Gastroesophageal sphincter (tissue), 4 donors: ENCODE measurements around the gene FAM163A. TPM values are rescaled to one million over a fixed set of nuclear protein-coding genes. Genes with fewer than 3 reads are reported as not detected.

Source experiments
- ATAC-seq: fragments of 150-250 bp; one replicate; pipeline ENCODE4 v1.9.1; 2016; ENCODE audit warnings: mild to moderate bottlenecking, moderate library complexity
- H3K27ac ChIP-seq, 4 donors: fragments of 200-600 bp; sonication (generic) in 3 of 4; 1 replicate in 3 of 4; 2 replicates in 1 of 4; pipeline ENCODE4 v1.5.1; 2016 to 2019
- H3K27me3 ChIP-seq: fragments of 200-600 bp; sonication (generic); one replicate; pipeline ENCODE4 v1.5.1; 2019
- H3K36me3 ChIP-seq, 2 donors: fragments of 200-600 bp; sonication (generic); one replicate each; pipeline ENCODE4 v1.5.1; 2019; ENCODE audit warnings: control low read depth in 1 of 2
- H3K4me1 ChIP-seq, 3 donors: fragments of 200-600 bp; sonication (generic); 1 replicate in 2 of 3; 2 replicates in 1 of 3; pipeline ENCODE4 v1.5.1; 2016 to 2019; ENCODE audit warnings: control low read depth in 2 of 3
- H3K4me3 ChIP-seq, 2 donors: fragments of 200-600 bp; sonication (generic); one replicate each; pipeline ENCODE4 v1.5.1; 2019; ENCODE audit warnings: mild to moderate bottlenecking in 1 of 2, moderate library complexity in 1 of 2
- H3K9me3 ChIP-seq, 3 donors: fragments of 200-600 bp; sonication (generic); one replicate each; pipeline ENCODE4 v1.5.1; 2017 to 2019; ENCODE audit warnings: control low read depth in 2 of 3
- EP300 ChIP-seq: sonication (generic); formaldehyde crosslinking; IDR thresholded peaks from one replicate; pipeline ENCODE4 v1.6.1; 2017; ENCODE audit warnings: antibody characterized with exemption, mild to moderate bottlenecking
- POLR2A ChIP-seq, 2 donors: fragments of 450-650 bp; IDR thresholded peaks; one replicate each; pipeline ENCODE4 v1.6.1; 2017; ENCODE audit warnings: antibody characterized with exemption in 2 of 2, mild to moderate bottlenecking in 2 of 2, moderate library complexity in 1 of 2
- POLR2AphosphoS5 ChIP-seq: sonication (generic); formaldehyde crosslinking; IDR thresholded peaks from one replicate; pipeline ENCODE4 v1.6.1; 2017; ENCODE audit warnings: antibody characterized with exemption
- WGBS, 2 donors: methylation state at CpG; one replicate each; pipeline ENCODE4 v1.1.5; 2018; ENCODE audit warnings: low coverage in 1 of 2; 5-methylcytosine and 5-hydroxymethylcytosine counted together
- total RNA-seq, 4 donors: library from RNA; depleted of rRNA; stranded (reverse); fragments of >200 nt; gene quantifications; one replicate each; pipeline ENCODE4 v1.1.0, GENCODE V29; 2016
- TF ChIP-seq, protein P1 (sequence below), 4 experiments: fragments of 200-600 bp in 2 of 4; fragments of 450-650 bp in 2 of 4; sonication (generic) in 1 of 4; IDR thresholded peaks; one replicate each; pipeline ENCODE4 v1.5.1; 2017 to 2019; ENCODE audit warnings: antibody characterized with exemption in 4 of 4, mild to moderate bottlenecking in 2 of 4, moderate library complexity in 2 of 4

FAM163A gene
- total RNA-seq, 4 donors from 2014 or later: 0.19 to 0.67 TPM; not detected in 2

DNA sequence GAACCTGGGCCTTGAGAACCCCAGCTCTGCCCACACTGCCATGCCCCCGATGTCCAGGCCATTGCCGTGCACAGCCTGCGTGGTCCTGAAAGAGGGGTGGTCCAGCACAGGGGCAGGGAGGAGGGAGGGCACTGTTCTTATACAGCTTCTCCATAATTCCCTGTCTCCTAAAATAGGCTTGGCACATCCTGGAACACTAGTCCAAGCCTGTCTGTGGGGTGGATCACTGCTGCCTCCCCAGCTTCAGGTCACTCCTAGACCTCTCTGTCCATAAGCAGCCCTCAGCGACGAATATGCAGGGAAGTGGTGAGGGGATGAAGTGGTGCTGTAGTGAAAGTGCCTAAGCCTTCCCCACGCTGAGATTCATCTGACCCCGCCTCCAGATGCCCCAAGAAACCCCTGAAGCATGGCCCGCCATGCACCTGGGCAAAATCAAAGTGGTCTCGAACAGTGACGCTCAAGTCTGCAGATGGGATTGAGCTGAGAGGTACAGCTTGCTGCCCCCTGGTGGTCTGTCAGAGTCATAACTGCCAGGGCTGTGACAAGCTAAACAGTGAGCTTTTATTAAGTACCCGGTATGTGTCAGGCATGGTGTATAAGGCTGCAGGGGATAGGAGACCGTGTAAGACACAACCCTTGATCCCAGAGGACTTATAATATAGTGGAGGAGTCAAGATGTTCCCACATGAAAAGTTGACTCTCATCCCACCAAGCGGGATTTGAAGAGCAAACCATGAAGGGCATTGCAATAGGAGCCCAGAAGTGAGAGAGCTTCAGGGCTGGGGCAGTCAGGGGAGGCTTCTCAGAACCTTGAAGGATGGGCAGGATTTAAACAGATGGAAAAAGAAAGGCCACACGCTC lies 66.6 kb downstream of the FAM163A start:
- no peak overlapping the region for H3K27ac ChIP-seq
- H3K9me3 ChIP-seq: no peaks in the 10 kb centered on the region
- peaks cover 0 to 15% (median 6%) of the 10 kb centered on the region in 3 donors for H3K4me1 ChIP-seq
- peak; percentile 60 for ATAC-seq
- H3K36me3 ChIP-seq: no peaks in the 10 kb centered on the region
- TF ChIP-seq POLR2A (IDR thresholded peaks at IDR 0.05) (no peak), POLR2AphosphoS5 (no peak)
- TF ChIP-seq, protein P1, sequence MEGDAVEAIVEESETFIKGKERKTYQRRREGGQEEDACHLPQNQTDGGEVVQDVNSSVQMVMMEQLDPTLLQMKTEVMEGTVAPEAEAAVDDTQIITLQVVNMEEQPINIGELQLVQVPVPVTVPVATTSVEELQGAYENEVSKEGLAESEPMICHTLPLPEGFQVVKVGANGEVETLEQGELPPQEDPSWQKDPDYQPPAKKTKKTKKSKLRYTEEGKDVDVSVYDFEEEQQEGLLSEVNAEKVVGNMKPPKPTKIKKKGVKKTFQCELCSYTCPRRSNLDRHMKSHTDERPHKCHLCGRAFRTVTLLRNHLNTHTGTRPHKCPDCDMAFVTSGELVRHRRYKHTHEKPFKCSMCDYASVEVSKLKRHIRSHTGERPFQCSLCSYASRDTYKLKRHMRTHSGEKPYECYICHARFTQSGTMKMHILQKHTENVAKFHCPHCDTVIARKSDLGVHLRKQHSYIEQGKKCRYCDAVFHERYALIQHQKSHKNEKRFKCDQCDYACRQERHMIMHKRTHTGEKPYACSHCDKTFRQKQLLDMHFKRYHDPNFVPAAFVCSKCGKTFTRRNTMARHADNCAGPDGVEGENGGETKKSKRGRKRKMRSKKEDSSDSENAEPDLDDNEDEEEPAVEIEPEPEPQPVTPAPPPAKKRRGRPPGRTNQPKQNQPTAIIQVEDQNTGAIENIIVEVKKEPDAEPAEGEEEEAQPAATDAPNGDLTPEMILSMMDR (IDR thresholded peaks at IDR 0.05): peak in 3 of 4 experiments; percentile 76 to 95 (median 85)
- no peak overlapping the region for H3K4me3 ChIP-seq
- peaks cover 20% of the 10 kb centered on the region for H3K27me3 ChIP-seq
- WGBS, 2 donors: 28 to 35% methylated on average over 4 to 10 of the region's 14 CpGs

DNA sequence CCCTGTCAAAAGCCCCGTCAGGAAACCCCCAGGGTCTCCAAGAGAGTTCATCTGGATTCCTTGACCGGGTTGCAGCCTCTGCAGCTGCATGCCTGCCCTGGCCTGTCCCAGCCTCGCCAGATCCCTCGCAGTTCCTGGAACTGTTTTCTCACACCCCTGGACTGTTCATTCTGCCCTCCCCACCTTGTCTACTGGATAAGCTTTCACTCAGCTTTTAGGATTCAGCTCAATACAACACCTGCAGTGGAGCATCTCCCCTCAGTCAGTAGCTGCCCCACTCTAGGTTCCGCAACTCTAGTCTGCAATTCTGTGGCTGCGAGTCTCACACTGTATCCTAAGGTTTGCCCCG lies 67.2 kb downstream of the FAM163A start:
- no peak overlapping the region for H3K4me3 ChIP-seq
- H3K36me3 ChIP-seq: no peaks in the 10 kb centered on the region
- H3K27ac ChIP-seq: no peak overlapping the region
- H3K9me3 ChIP-seq: no peaks in the 10 kb centered on the region
- ATAC-seq: no peak
- peaks cover 0 to 20% (median 8%) of the 10 kb centered on the region in 3 donors for H3K4me1 ChIP-seq
- TF ChIP-seq, protein P1 (IDR thresholded peaks at IDR 0.05): no peak
- no peak for TF ChIP-seq EP300
- no peak for TF ChIP-seq POLR2A (IDR thresholded peaks at IDR 0.05)
- 68 to 84% methylated on average over 3 to 6 of the region's 7 CpGs for WGBS, 2 donors
- H3K27me3 ChIP-seq: peaks cover 20% of the 10 kb centered on the region

DNA sequence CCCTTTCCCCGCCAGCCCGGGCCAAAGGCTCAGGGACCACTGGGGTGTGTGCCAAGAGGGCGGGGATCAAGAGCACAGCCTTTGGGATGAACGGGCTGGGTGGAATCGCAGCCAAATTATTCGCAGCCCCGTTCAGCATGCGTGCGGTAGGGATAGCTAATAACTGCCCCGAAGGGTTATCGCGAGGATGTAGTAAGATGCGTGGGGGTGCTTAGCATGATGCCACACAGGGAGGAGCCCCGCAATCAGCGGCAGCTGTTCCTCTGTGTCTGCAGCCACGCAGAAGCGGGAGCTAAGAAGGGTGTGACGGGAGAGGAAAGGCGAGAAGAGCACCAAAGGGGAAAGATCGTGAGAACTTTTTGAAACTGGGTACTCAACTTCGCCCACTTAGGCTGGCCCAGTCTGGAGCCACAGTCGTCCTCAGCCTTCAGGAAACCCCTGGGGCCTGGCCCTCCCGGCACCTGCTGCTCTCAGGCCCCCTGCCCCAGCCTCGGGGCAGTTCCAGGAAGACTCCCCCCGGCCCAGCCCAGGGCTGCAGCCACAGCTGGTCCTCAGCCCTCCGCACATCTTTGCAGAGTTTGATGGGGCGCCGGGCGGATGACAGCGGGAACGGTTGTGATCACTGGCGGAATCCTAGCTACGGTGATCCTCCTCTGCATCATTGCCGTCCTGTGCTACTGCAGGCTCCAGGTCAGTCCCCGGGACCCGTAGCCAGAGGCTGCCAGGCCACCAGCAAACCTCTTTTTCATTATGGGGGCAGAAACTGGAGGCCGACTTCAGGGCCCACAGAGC lies 69.6 kb downstream of the FAM163A start:
- WGBS, 2 donors: 70 to 71% methylated on average over 6 to 19 of the region's 37 CpGs
- Histone ChIP-seq H3K27ac (no peak overlapping the region), H3K27me3 (peaks cover 20% of the 10 kb centered on the region), H3K4me1 (peaks cover 0 to 27% (median 14%) of the 10 kb centered on the region in 3 donors), H3K36me3 (no peaks in the 10 kb centered on the region), H3K4me3 (no peak overlapping the region), H3K9me3 (no peaks in the 10 kb centered on the region)
- TF ChIP-seq POLR2AphosphoS5 (no peak), POLR2A (IDR thresholded peaks at IDR 0.05) (no peak), EP300 (no peak)
- TF ChIP-seq, protein P1 (IDR thresholded peaks at IDR 0.05): no peak
- no peak for ATAC-seq

DNA sequence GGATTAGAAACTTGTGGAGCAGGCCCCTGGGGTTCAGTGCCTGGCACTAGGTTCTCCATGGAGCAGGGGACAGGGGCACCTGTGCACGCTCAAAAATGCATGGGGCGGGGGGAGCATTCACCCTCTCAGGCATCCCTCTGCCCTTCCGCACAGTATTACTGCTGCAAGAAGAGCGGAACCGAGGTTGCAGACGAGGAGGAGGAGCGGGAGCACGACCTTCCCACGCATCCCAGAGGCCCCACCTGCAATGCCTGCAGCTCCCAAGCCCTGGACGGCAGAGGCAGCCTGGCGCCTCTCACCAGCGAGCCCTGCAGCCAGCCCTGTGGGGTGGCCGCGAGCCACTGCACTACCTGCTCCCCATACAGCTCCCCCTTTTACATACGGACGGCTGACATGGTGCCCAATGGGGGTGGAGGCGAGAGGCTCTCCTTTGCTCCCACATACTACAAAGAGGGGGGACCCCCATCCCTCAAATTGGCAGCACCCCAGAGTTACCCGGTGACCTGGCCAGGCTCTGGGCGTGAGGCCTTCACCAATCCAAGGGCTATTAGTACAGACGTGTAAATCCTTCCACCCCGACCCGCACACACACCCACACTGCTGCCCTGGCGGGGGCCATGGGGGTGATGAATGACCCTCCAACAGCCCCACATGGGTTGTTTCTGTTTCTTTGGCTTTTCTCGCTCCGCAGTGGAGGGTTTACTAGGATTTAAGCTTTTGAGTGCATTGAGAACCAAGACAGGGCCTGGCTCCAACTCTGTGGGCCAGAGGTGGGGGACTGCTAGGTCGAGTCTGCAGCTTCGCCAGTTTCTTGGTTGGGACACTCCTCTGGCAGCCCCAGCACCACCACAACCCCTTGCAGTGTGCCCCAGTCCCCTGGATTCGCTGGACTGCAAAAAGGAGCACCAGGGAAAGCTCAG lies 70.8 kb downstream of the FAM163A start:
- Histone ChIP-seq H3K27ac (peak overlapping the region in 1 of 4 donors; percentile 59), H3K9me3 (no peaks in the 10 kb centered on the region), H3K4me1 (peaks cover 0 to 27% (median 14%) of the 10 kb centered on the region in 3 donors), H3K36me3 (no peaks in the 10 kb centered on the region), H3K4me3 (peak overlapping the region in 1 of 2 donors; percentile 50), H3K27me3 (peaks cover 20% of the 10 kb centered on the region)
- no peak for ATAC-seq
- TF ChIP-seq, protein P1 (IDR thresholded peaks at IDR 0.05): no peak
- TF ChIP-seq POLR2AphosphoS5: no peak
- no peak for TF ChIP-seq EP300
- no peak for TF ChIP-seq POLR2A (IDR thresholded peaks at IDR 0.05)
- 89% methylated on average over 5 to 7 of the region's 28 CpGs for WGBS, 2 donors
